ENCODE measurements around the gene LRRC27.

- TF ChIP-seq POLR2A (IDR thresholded peaks at IDR 0.05; ENCODE audit: low read length) (no peak), GATA1 (IDR thresholded peaks at IDR 0.05; ENCODE audit: low read depth, low read length) (no peak)
Observed at GRCh38 chr10:132363376-132363775, 31.4 kb downstream of the LRRC27 start.

Measured in erythroblast (primary cell).